ENCODE measurements around the gene TBCA.

TBCA gene

GRCh38 chr5:77641397-77641943 is 134.7 kb downstream of the TBCA start:
- DNase-seq, result no peak

Data from kidney glomerular epithelial cell (primary cell).